HAP-1 (cell line): ENCODE data around the gene MEGF6.

Experiments used
- DNase-seq, 2 experiments: peaks; one replicate each; pipeline ENCODE4 v3.0.0-alpha.2; 2016 to 2020; ENCODE audit warnings: low spot score in 2 of 2
- H3K27me3 ChIP-seq: fragments of 250-450 bp; sonication (Bioruptor Pico); 2 replicates; pipeline ENCODE4 v1.5.1; 2020; ENCODE audit warnings: low read depth, mild to moderate bottlenecking, moderate library complexity
- H3K36me3 ChIP-seq: fragments of 250-450 bp; sonication (Bioruptor Pico); replicated peaks from 2 replicates; pipeline ENCODE4 v1.5.1; 2020; ENCODE audit warnings: mild to moderate bottlenecking
- H3K4me1 ChIP-seq: fragments of 250-450 bp; sonication (Bioruptor Pico); 2 replicates; pipeline ENCODE4 v1.5.1; 2020; ENCODE audit warnings: mild to moderate bottlenecking
- H3K4me3 ChIP-seq: fragments of 250-450 bp; sonication (Bioruptor Pico); 2 replicates; pipeline ENCODE4 v1.5.1; 2020; ENCODE audit warnings: mild to moderate bottlenecking, moderate library complexity
- H3K9me3 ChIP-seq: fragments of 250-450 bp; sonication (Bioruptor Pico); 2 replicates; pipeline ENCODE4 v1.5.1; 2020; ENCODE audit warnings: mild to moderate bottlenecking, moderate library complexity
- in situ Hi-C: fragments of 300-500 bp; cut with MboI; formaldehyde crosslinking; loops from 3 replicates; pipeline ENCODE4 v1.14.3; 2020; ENCODE audit warnings: low sequenced_read_pairs, inconsistent platforms, mixed read lengths

MEGF6 gene

GRCh38 chr1:3519301-3519885 is 91.9 kb downstream of the MEGF6 start:
- no peak overlapping the region for H3K4me3 ChIP-seq
- no peak for DNase-seq
- in situ Hi-C loops: no loop called here
- H3K36me3 ChIP-seq: no peaks in the 10 kb centered on the region
- no peaks in the 10 kb centered on the region for H3K4me1 ChIP-seq
- no peaks in the 10 kb centered on the region for H3K27me3 ChIP-seq
- H3K9me3 ChIP-seq: no peaks in the 10 kb centered on the region

- Histone ChIP-seq H3K4me1 (no peaks in the 10 kb centered on the region), H3K27me3 (no peaks in the 10 kb centered on the region)
- in situ Hi-C loops: no loop called here
Observed at GRCh38 chr1:3518756-3519155, 92.6 kb downstream of the MEGF6 start.

GRCh38 chr1:3518256-3518655 is 93.1 kb downstream of the MEGF6 start:
- no peaks in the 10 kb centered on the region for H3K27me3 ChIP-seq
- no peak for DNase-seq
- no peaks in the 10 kb centered on the region for H3K36me3 ChIP-seq
- no peaks in the 10 kb centered on the region for H3K9me3 ChIP-seq
- no peaks in the 10 kb centered on the region for H3K4me1 ChIP-seq
- in situ Hi-C loops: no loop called here
- no peak overlapping the region for H3K4me3 ChIP-seq

More at GRCh38 chr1:3518756-3519155, 92.6 kb downstream of the MEGF6 start:
- no peaks in the 10 kb centered on the region for H3K36me3 ChIP-seq
- DNase-seq: no peak
- H3K9me3 ChIP-seq: no peaks in the 10 kb centered on the region
- H3K4me3 ChIP-seq: no peak overlapping the region

GRCh38 chr1:3516911-3517675 is 94.2 kb downstream of the MEGF6 start:
- in situ Hi-C loops: no loop called here
- H3K27me3 ChIP-seq: no peaks in the 10 kb centered on the region
- DNase-seq: no peak
- H3K36me3 ChIP-seq: no peaks in the 10 kb centered on the region
- no peak overlapping the region for H3K4me3 ChIP-seq
- no peaks in the 10 kb centered on the region for H3K4me1 ChIP-seq
- no peaks in the 10 kb centered on the region for H3K9me3 ChIP-seq

- H3K4me1 ChIP-seq: no peaks in the 10 kb centered on the region
Observed at GRCh38 chr1:3516481-3516869, 94.8 kb downstream of the MEGF6 start.

GRCh38 chr1:3515774-3516480 is 95.4 kb downstream of the MEGF6 start:
- Histone ChIP-seq H3K9me3 (no peaks in the 10 kb centered on the region), H3K36me3 (no peaks in the 10 kb centered on the region), H3K27me3 (no peaks in the 10 kb centered on the region), H3K4me3 (no peak overlapping the region), H3K4me1 (no peaks in the 10 kb centered on the region)
- DNase-seq: no peak
- in situ Hi-C loops: no loop called here

More at GRCh38 chr1:3516481-3516869, 94.8 kb downstream of the MEGF6 start:
- Histone ChIP-seq H3K36me3 (no peaks in the 10 kb centered on the region), H3K9me3 (no peaks in the 10 kb centered on the region), H3K27me3 (no peaks in the 10 kb centered on the region), H3K4me3 (no peak overlapping the region)
- in situ Hi-C loops: no loop called here
- no peak for DNase-seq

- no peaks in the 10 kb centered on the region for H3K4me1 ChIP-seq
- H3K9me3 ChIP-seq: no peaks in the 10 kb centered on the region
- DNase-seq: no peak
- H3K27me3 ChIP-seq: no peaks in the 10 kb centered on the region
- in situ Hi-C loops: no loop called here
- no peak overlapping the region for H3K4me3 ChIP-seq
- H3K36me3 ChIP-seq: no peaks in the 10 kb centered on the region
Observed at GRCh38 chr1:3515272-3515671, 96.0 kb downstream of the MEGF6 start.

- DNase-seq: no peak
- no peak overlapping the region for H3K4me3 ChIP-seq
- H3K27me3 ChIP-seq: no peaks in the 10 kb centered on the region
- no peaks in the 10 kb centered on the region for H3K4me1 ChIP-seq
- H3K36me3 ChIP-seq: no peaks in the 10 kb centered on the region
- no peaks in the 10 kb centered on the region for H3K9me3 ChIP-seq
- in situ Hi-C loops: no loop called here
Observed at GRCh38 chr1:3514404-3514803, 96.9 kb downstream of the MEGF6 start.

GRCh38 chr1:3511856-3512255 is 99.5 kb downstream of the MEGF6 start:
- Histone ChIP-seq H3K9me3 (no peaks in the 10 kb centered on the region), H3K27me3 (no peaks in the 10 kb centered on the region), H3K4me1 (no peaks in the 10 kb centered on the region), H3K36me3 (no peaks in the 10 kb centered on the region), H3K4me3 (no peak overlapping the region)
- DNase-seq: no peak
- in situ Hi-C loops: no loop called here

GRCh38 chr1:3511306-3511705 is 100.0 kb downstream of the MEGF6 start:
- H3K9me3 ChIP-seq: no peaks in the 10 kb centered on the region
- in situ Hi-C loops: no loop called here
- H3K27me3 ChIP-seq: no peaks in the 10 kb centered on the region
- H3K4me3 ChIP-seq: no peak overlapping the region
- no peaks in the 10 kb centered on the region for H3K36me3 ChIP-seq
- H3K4me1 ChIP-seq: no peaks in the 10 kb centered on the region
- no peak for DNase-seq

- H3K36me3 ChIP-seq: no peaks in the 10 kb centered on the region
- no peak for DNase-seq
- no peak overlapping the region for H3K4me3 ChIP-seq
- no peaks in the 10 kb centered on the region for H3K9me3 ChIP-seq
- in situ Hi-C loops: no loop called here
- H3K27me3 ChIP-seq: no peaks in the 10 kb centered on the region
- H3K4me1 ChIP-seq: no peaks in the 10 kb centered on the region
Observed at GRCh38 chr1:3510956-3511250, 100.4 kb downstream of the MEGF6 start.

GRCh38 chr1:3510136-3510955 is 101.0 kb downstream of the MEGF6 start:
- Histone ChIP-seq H3K4me3 (no peak overlapping the region), H3K9me3 (no peaks in the 10 kb centered on the region), H3K36me3 (no peaks in the 10 kb centered on the region), H3K4me1 (no peaks in the 10 kb centered on the region), H3K27me3 (no peaks in the 10 kb centered on the region)
- DNase-seq: no peak
- in situ Hi-C loops: no loop called here

GRCh38 chr1:3509721-3510120 is 101.6 kb downstream of the MEGF6 start:
- Histone ChIP-seq H3K4me3 (no peak overlapping the region), H3K36me3 (no peaks in the 10 kb centered on the region), H3K4me1 (no peaks in the 10 kb centered on the region), H3K27me3 (no peaks in the 10 kb centered on the region), H3K9me3 (no peaks in the 10 kb centered on the region)
- no peak for DNase-seq
- in situ Hi-C loops: no loop called here
